ENCODE measurements around the gene FABP2. TPM values are rescaled to one million over a fixed set of nuclear protein-coding genes. Genes with fewer than 3 reads are reported as not detected.
"Not testable (repeated sequence)": the region's sequence is repeated elsewhere in the genome, so short reads cannot be mapped to it uniquely, and the experiment has no call there.

FABP2 gene
- total and polyA plus RNA-seq, 2 donors = 0.28 to 1.9 TPM

DNA sequence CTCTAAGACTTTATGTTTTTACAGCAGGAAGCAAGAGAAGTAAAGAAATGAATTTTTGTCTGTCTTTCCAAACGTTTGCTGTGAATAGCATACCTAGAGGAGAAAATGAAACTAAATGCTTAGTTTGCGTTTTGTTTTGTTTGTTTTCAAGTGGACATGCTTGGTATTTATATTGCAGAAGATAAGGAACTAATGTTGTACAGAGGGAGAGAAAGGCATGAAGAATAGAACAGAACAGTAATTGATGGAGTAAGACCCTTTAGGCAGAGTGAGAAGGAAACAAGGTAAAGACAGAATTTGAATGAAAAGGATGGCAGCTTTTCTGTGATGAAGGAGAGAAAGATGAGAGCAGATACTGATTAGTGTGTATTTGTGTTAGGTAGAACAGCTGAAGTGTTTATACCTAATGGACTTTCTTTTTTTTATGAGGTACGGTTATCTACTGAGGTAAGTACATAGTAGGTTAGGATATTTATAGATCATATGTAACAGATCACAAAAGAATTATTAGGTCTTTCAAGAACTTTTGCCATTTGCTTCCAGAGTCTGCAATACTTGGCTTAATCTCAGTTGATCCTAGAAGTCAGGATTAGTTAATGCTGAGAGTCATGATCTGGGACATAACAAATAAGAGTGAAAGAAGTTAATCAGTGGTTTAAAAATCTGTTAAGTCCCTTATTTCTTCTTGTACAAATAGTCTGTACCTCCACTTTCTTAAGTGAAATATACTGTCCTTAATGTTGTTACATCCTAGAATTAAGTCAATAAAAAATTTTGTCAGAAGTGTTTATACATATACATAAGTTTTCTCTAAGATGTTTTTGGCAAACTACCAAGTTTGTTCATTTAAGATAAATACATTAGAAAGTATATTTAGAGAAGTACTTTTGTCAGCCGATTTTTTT, 36.8 kb downstream of the FABP2 start:
- H3K27ac ChIP-seq (ENCODE audit: low read depth in 1 of 2, low read length in 1 of 2) = no peak overlapping the region
- no peaks in the 10 kb centered on the region for H3K9me3 ChIP-seq (ENCODE audit: control insufficient read depth in 2 of 2, insufficient read depth in 1 of 2, low read length in 1 of 2)
- WGBS = 23% methylated on average over 4 of the region's 4 CpGs
- H3K4me1 ChIP-seq (ENCODE audit: control insufficient read depth in 2 of 2, insufficient read depth in 2 of 2, low read length in 2 of 2) = no peaks in the 10 kb centered on the region
- DNase-seq (ENCODE audit: low read depth in 6 of 9, low spot score in 9 of 9) = peak in 1 of 9 donors; percentile 7
- no peak overlapping the region for H3K4me3 ChIP-seq (ENCODE audit: low read length in 2 of 2)
- no peaks in the 10 kb centered on the region for H3K36me3 ChIP-seq (ENCODE audit: control insufficient read depth in 2 of 2, insufficient read depth in 2 of 2, low read length in 1 of 2)
- H3K27me3 ChIP-seq (ENCODE audit: control insufficient read depth in 2 of 2, insufficient read depth in 1 of 2, low read length in 1 of 2) = no peaks in the 10 kb centered on the region

DNA sequence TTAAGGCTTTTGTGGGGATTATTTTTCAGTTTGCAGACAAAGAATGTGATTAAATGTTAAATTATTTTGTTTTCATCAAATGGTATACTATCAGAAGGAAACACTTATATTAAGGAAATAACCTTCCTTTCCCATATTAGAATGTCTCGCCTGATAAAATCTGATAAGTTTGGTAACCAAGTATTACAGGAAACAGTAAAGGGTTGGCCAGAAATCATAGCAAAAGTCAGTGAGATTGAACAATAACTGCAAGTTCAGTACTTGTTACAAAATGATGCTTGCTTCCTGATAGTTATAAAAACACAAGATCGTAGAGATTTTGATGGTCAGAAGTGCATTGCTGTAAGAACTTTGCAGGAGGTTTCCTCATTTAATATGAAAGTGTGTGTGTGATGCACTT, 40.5 kb downstream of the FABP2 start:
- Histone ChIP-seq H3K4me3 (ENCODE audit: low read length in 2 of 2) (no peak overlapping the region), H3K27ac (ENCODE audit: low read depth in 1 of 2, low read length in 1 of 2) (no peak overlapping the region), H3K27me3 (ENCODE audit: control insufficient read depth in 2 of 2, insufficient read depth in 1 of 2, low read length in 1 of 2) (no peaks in the 10 kb centered on the region), H3K36me3 (ENCODE audit: control insufficient read depth in 2 of 2, insufficient read depth in 2 of 2, low read length in 1 of 2) (no peaks in the 10 kb centered on the region), H3K4me1 (ENCODE audit: control insufficient read depth in 2 of 2, insufficient read depth in 2 of 2, low read length in 2 of 2) (no peaks in the 10 kb centered on the region), H3K9me3 (ENCODE audit: control insufficient read depth in 2 of 2, insufficient read depth in 1 of 2, low read length in 1 of 2) (no peaks in the 10 kb centered on the region)
- WGBS = 64% methylated on average over 2 of the region's 2 CpGs
- no peak for DNase-seq (ENCODE audit: low read depth in 6 of 9, low spot score in 9 of 9)

- not testable (repeated sequence) for H3K27ac ChIP-seq (ENCODE audit: low read depth in 1 of 2, low read length in 1 of 2); DNase-seq (ENCODE audit: low read depth in 6 of 9, low spot score in 9 of 9); H3K27me3 ChIP-seq (ENCODE audit: control insufficient read depth in 2 of 2, insufficient read depth in 1 of 2, low read length in 1 of 2); H3K4me1 ChIP-seq (ENCODE audit: control insufficient read depth in 2 of 2, insufficient read depth in 2 of 2, low read length in 2 of 2); H3K36me3 ChIP-seq (ENCODE audit: control insufficient read depth in 2 of 2, insufficient read depth in 2 of 2, low read length in 1 of 2); H3K9me3 ChIP-seq (ENCODE audit: control insufficient read depth in 2 of 2, insufficient read depth in 1 of 2, low read length in 1 of 2); H3K4me3 ChIP-seq (ENCODE audit: low read length in 2 of 2)
- over 99% methylated on average over 12 of the region's 12 CpGs for WGBS
Observed at GRCh38 chr4:119279945-119280344, 42.0 kb downstream of the FABP2 start.

- not testable (repeated sequence) for H3K4me1 ChIP-seq (ENCODE audit: control insufficient read depth in 2 of 2, insufficient read depth in 2 of 2, low read length in 2 of 2); DNase-seq (ENCODE audit: low read depth in 6 of 9, low spot score in 9 of 9); H3K27ac ChIP-seq (ENCODE audit: low read depth in 1 of 2, low read length in 1 of 2); H3K36me3 ChIP-seq (ENCODE audit: control insufficient read depth in 2 of 2, insufficient read depth in 2 of 2, low read length in 1 of 2); H3K9me3 ChIP-seq (ENCODE audit: control insufficient read depth in 2 of 2, insufficient read depth in 1 of 2, low read length in 1 of 2); H3K4me3 ChIP-seq (ENCODE audit: low read length in 2 of 2); H3K27me3 ChIP-seq (ENCODE audit: control insufficient read depth in 2 of 2, insufficient read depth in 1 of 2, low read length in 1 of 2)
- WGBS = 92% methylated on average over 19 of the region's 19 CpGs
Observed at GRCh38 chr4:119279541-119279940, 42.4 kb downstream of the FABP2 start.

DNA sequence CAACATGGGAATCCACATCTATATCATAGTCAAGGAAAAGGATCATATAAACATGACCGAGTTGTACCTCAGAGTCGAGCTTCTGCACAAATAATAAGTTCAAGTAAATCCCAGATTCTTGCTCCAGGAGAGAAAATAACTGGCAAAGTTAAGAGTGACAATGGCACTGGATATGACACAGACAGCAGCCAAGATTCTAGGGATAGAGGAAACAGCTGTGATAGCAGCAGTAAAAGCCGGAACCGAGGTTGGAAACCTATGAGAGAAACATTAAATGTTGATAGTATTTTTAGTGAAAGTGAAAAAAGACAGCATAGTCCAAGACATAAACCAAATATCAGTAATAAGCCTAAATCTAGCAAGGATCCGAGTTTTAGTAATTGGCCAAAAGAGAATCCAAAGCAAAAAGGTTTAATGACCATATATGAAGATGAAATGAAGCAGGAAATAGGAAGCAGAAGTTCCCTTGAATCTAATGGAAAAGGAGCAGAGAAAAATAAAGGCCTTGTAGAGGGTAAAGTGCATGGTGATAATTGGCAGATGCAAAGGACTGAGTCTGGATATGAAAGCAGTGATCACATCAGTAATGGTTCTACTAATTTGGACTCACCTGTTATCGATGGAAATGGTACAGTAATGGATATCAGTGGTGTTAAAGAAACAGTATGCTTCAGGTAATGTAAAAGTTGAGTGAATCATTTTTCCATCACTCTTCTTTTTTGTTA, 50.4 kb downstream of the FABP2 start:
- Histone ChIP-seq H3K4me3 (ENCODE audit: low read length in 2 of 2) (no peak overlapping the region), H3K9me3 (ENCODE audit: control insufficient read depth in 2 of 2, insufficient read depth in 1 of 2, low read length in 1 of 2) (no peaks in the 10 kb centered on the region), H3K27me3 (ENCODE audit: control insufficient read depth in 2 of 2, insufficient read depth in 1 of 2, low read length in 1 of 2) (no peaks in the 10 kb centered on the region), H3K4me1 (ENCODE audit: control insufficient read depth in 2 of 2, insufficient read depth in 2 of 2, low read length in 2 of 2) (no peaks in the 10 kb centered on the region), H3K36me3 (ENCODE audit: control insufficient read depth in 2 of 2, insufficient read depth in 2 of 2, low read length in 1 of 2) (peaks cover 0 to 5% of the 10 kb centered on the region in 2 donors), H3K27ac (ENCODE audit: low read depth in 1 of 2, low read length in 1 of 2) (no peak overlapping the region)
- 97% methylated on average over 6 of the region's 6 CpGs for WGBS
- DNase-seq (ENCODE audit: low read depth in 6 of 9, low spot score in 9 of 9) = no peak

DNA sequence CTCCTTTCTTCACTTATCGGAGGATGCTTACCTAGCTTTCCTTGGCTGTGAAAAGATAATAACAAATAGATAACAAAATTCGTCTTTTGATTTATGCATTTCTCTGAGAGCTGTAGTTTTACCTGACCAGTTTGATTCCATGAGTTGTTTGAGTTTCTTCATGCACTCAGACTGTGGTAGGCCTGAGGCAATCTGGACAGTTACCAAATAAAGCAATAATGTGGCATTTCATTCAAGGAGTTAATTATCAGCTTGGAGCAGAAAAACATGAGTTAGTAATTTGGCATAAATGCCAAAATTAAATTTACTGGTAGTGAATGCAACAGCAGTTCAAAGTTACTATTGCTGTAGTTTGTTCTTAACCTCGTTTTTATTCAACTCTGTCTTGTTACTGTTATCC, 53.5 kb downstream of the FABP2 start:
- Histone ChIP-seq H3K27me3 (ENCODE audit: control insufficient read depth in 2 of 2, insufficient read depth in 1 of 2, low read length in 1 of 2) (no peaks in the 10 kb centered on the region), H3K4me3 (ENCODE audit: low read length in 2 of 2) (no peak overlapping the region), H3K4me1 (ENCODE audit: control insufficient read depth in 2 of 2, insufficient read depth in 2 of 2, low read length in 2 of 2) (no peaks in the 10 kb centered on the region), H3K36me3 (ENCODE audit: control insufficient read depth in 2 of 2, insufficient read depth in 2 of 2, low read length in 1 of 2) (peaks cover 0 to 5% of the 10 kb centered on the region in 2 donors), H3K27ac (ENCODE audit: low read depth in 1 of 2, low read length in 1 of 2) (no peak overlapping the region), H3K9me3 (ENCODE audit: control insufficient read depth in 2 of 2, insufficient read depth in 1 of 2, low read length in 1 of 2) (no peaks in the 10 kb centered on the region)
- DNase-seq (ENCODE audit: low read depth in 6 of 9, low spot score in 9 of 9) = no peak
- WGBS = 97% methylated on average over 3 of the region's 3 CpGs

Other genes with a start within 250 kb of the FABP2 start
- 0.33 TPM for gene MYOZ2, start 186.3 kb downstream of the FABP2 start, total RNA-seq
- gene MYOZ2, start 186.3 kb downstream of the FABP2 start, polyA plus RNA-seq = 0.98 TPM
- 17.3 TPM for gene USP53, start 109.4 kb downstream of the FABP2 start, total RNA-seq
- 18.5 TPM for gene USP53, start 109.4 kb downstream of the FABP2 start, polyA plus RNA-seq